ENCODE data around the gene SYTL5. TPM values are rescaled to one million over a fixed set of nuclear protein-coding genes. Genes with fewer than 3 reads are reported as not detected.
"Not testable (repeated sequence)": the region's sequence is repeated elsewhere in the genome, so short reads cannot be mapped to it uniquely, and the experiment has no call there.

SYTL5 gene
- total and polyA plus RNA-seq, 4 donors: 0.09 to 2.8 (median 1.0) TPM

GRCh38 chrX:37986893-37987292, 19.5 kb upstream of the SYTL5 start:
- no peak for TF ChIP-seq GABPA (IDR thresholded peaks at IDR 0.05 in 1 of 2, conservative IDR thresholded peaks at IDR 0.05 in 1 of 2)
- TF ChIP-seq, protein P1, sequence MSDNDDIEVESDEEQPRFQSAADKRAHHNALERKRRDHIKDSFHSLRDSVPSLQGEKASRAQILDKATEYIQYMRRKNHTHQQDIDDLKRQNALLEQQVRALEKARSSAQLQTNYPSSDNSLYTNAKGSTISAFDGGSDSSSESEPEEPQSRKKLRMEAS (IDR thresholded peaks at IDR 0.05): no peak
- TF ChIP-seq, protein P2, sequence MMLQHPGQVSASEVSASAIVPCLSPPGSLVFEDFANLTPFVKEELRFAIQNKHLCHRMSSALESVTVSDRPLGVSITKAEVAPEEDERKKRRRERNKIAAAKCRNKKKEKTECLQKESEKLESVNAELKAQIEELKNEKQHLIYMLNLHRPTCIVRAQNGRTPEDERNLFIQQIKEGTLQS (IDR thresholded peaks at IDR 0.05): no peak
- no peak for TF ChIP-seq HNF4G (IDR thresholded peaks at IDR 0.05)
- TF ChIP-seq ZBTB33 (IDR thresholded peaks at IDR 0.05): no peak
- no peak for TF ChIP-seq FOXA1 (IDR thresholded peaks at IDR 0.05)
- no peak for TF ChIP-seq RAD21 (IDR thresholded peaks at IDR 0.05)
- no peak for TF ChIP-seq REST (IDR thresholded peaks at IDR 0.05)
- TF ChIP-seq YY1 (IDR thresholded peaks at IDR 0.05): no peak
- TF ChIP-seq HNF4A (conservative IDR thresholded peaks at IDR 0.05): no peak
- TF ChIP-seq EGR1 (IDR thresholded peaks at IDR 0.05; ENCODE audit: low read depth in 2 of 2): no peak
- no peak for TF ChIP-seq SP1 (IDR thresholded peaks at IDR 0.05)
- no peak overlapping the region for H3K4me3 ChIP-seq (ENCODE audit: low read depth in 1 of 3, low read length in 3 of 3)
- no peaks in the 10 kb centered on the region for H3K9me3 ChIP-seq (ENCODE audit: control insufficient read depth in 4 of 4, low read length in 3 of 4)
- no peaks in the 10 kb centered on the region for H3K4me1 ChIP-seq (ENCODE audit: control insufficient read depth in 4 of 4, insufficient read depth in 4 of 4, low read length in 3 of 4)
- H3K27ac ChIP-seq (ENCODE audit: low read depth in 1 of 2, low read length in 2 of 2): no peak overlapping the region
- no peaks in the 10 kb centered on the region for H3K27me3 ChIP-seq (ENCODE audit: control insufficient read depth in 4 of 4, insufficient read depth in 4 of 4, low read length in 3 of 4)
- WGBS: 97% methylated on average over 1 of the region's 1 CpG
- no peak for DNase-seq (ENCODE audit: low spot score)
- no peaks in the 10 kb centered on the region for H3K36me3 ChIP-seq (ENCODE audit: control insufficient read depth in 4 of 4, insufficient read depth in 3 of 4, low read depth in 1 of 4, low read length in 3 of 4)
- no peak overlapping the region for H3K9ac ChIP-seq (ENCODE audit: low read depth in 1 of 2, low read length in 2 of 2)

GRCh38 chrX:37989304-37989703, 17.0 kb upstream of the SYTL5 start:
- Histone ChIP-seq H3K4me1 (ENCODE audit: control insufficient read depth in 4 of 4, insufficient read depth in 4 of 4, low read length in 3 of 4) (no peaks in the 10 kb centered on the region), H3K36me3 (ENCODE audit: control insufficient read depth in 4 of 4, insufficient read depth in 3 of 4, low read depth in 1 of 4, low read length in 3 of 4) (no peaks in the 10 kb centered on the region), H3K27ac (ENCODE audit: low read depth in 1 of 2, low read length in 2 of 2) (no peak overlapping the region), H3K9me3 (ENCODE audit: control insufficient read depth in 4 of 4, low read length in 3 of 4) (no peaks in the 10 kb centered on the region), H3K9ac (ENCODE audit: low read depth in 1 of 2, low read length in 2 of 2) (no peak overlapping the region), H3K27me3 (ENCODE audit: control insufficient read depth in 4 of 4, insufficient read depth in 4 of 4, low read length in 3 of 4) (no peaks in the 10 kb centered on the region), H3K4me3 (ENCODE audit: low read depth in 1 of 3, low read length in 3 of 3) (no peak overlapping the region)
- DNase-seq (ENCODE audit: low spot score): no peak
- no peak for TF ChIP-seq CTCF (IDR thresholded peaks at IDR 0.05; ENCODE audit: low read depth, low read length, missing input control)
- no peak for TF ChIP-seq HNF4G (IDR thresholded peaks at IDR 0.05)
- TF ChIP-seq EGR1 (IDR thresholded peaks at IDR 0.05; ENCODE audit: low read depth in 2 of 2): no peak
- TF ChIP-seq NR2F2 (IDR thresholded peaks at IDR 0.05): no peak
- TF ChIP-seq HNF4A (conservative IDR thresholded peaks at IDR 0.05): no peak
- TF ChIP-seq, protein P2 (IDR thresholded peaks at IDR 0.05): no peak
- no peak for TF ChIP-seq FOXA1 (IDR thresholded peaks at IDR 0.05)
- no peak for TF ChIP-seq TAF1 (conservative IDR thresholded peaks at IDR 0.05)

DNA sequence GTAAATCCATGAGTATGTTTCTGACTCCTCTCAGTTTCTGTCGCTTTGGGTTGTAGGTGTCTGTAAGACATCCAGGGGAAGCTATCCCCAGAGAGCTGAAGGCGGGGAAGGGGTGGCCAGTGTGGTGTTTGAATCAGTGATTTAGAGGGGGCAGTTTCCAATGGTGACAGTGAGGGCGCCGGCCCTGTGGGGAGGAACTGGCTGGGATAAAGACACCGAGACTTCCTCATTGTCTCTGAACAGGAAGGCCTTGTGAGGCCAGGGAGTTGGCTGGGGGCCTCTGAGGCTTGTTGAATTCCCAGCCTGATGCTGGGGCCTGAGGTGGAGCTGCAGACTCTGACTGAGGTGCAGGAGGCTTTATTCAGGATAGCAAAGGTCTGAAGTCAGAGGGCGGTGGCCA, 15.1 kb upstream of the SYTL5 start:
- DNase-seq (ENCODE audit: low spot score); H3K4me3 ChIP-seq (ENCODE audit: low read depth in 1 of 3, low read length in 3 of 3); H3K27me3 ChIP-seq (ENCODE audit: control insufficient read depth in 4 of 4, insufficient read depth in 4 of 4, low read length in 3 of 4); H3K9ac ChIP-seq (ENCODE audit: low read depth in 1 of 2, low read length in 2 of 2); H3K9me3 ChIP-seq (ENCODE audit: control insufficient read depth in 4 of 4, low read length in 3 of 4); H3K4me1 ChIP-seq (ENCODE audit: control insufficient read depth in 4 of 4, insufficient read depth in 4 of 4, low read length in 3 of 4); H3K27ac ChIP-seq (ENCODE audit: low read depth in 1 of 2, low read length in 2 of 2); H3K36me3 ChIP-seq (ENCODE audit: control insufficient read depth in 4 of 4, insufficient read depth in 3 of 4, low read depth in 1 of 4, low read length in 3 of 4): not testable (repeated sequence)
- WGBS: 80% methylated on average over 6 of the region's 6 CpGs

Data from liver (tissue), 9 donors.